OCI-LY1 (cell line): Measurements from ENCODE around the gene RIPK3.

Experiments used
- H2AFZ ChIP-seq: fragments of 200-600 bp; sonication (generic), shearing (Covaris generic); 2 replicates; pipeline ENCODE4 v1.6.0; 2014; ENCODE audit warnings: antibody characterized with exemption, mild to moderate bottlenecking, low read length
- H3F3A ChIP-seq: fragments of 200-600 bp; sonication (generic), shearing (Covaris generic); 2 replicates; pipeline ENCODE4 v1.6.0; 2014; ENCODE audit warnings: mild to moderate bottlenecking, antibody characterized with exemption, low read length, moderate library complexity; ENCODE audit not compliant: insufficient read depth
- H3K27ac ChIP-seq: fragments of 200-600 bp; sonication (generic); 2 replicates; pipeline ENCODE4 v1.5.1; 2014; ENCODE audit warnings: low read length, mixed run types, mild to moderate bottlenecking, low read depth; ENCODE audit not compliant: poor library complexity, severe bottlenecking
- H3K27me3 ChIP-seq: fragments of 200-600 bp; sonication (generic); 2 replicates; pipeline ENCODE4 v1.6.0; 2014; ENCODE audit warnings: antibody characterized with exemption, mild to moderate bottlenecking, low read length, moderate library complexity; ENCODE audit not compliant: insufficient read depth
- H3K36me3 ChIP-seq: fragments of 200-600 bp; sonication (generic); 2 replicates; pipeline ENCODE4 v1.6.1; 2014; ENCODE audit warnings: mild to moderate bottlenecking, antibody characterized with exemption, low read length, moderate library complexity, mixed read lengths; ENCODE audit not compliant: insufficient read depth
- H3K4me1 ChIP-seq: fragments of 200-600 bp; sonication (generic); 2 replicates; pipeline ENCODE4 v1.5.1; 2014; ENCODE audit warnings: mild to moderate bottlenecking, low read length, moderate library complexity; ENCODE audit not compliant: insufficient read depth, severe bottlenecking
- H3K4me2 ChIP-seq: fragments of 200-600 bp; sonication (generic), shearing (Covaris generic); 2 replicates; pipeline ENCODE4 v1.6.1; 2014; ENCODE audit warnings: low read length
- H3K4me3 ChIP-seq: fragments of 200-600 bp; sonication (generic); 2 replicates; pipeline ENCODE4 v1.5.1; 2014; ENCODE audit warnings: low read length, low read depth, mild to moderate bottlenecking, mixed read lengths; ENCODE audit not compliant: poor library complexity, severe bottlenecking
- H3K79me2 ChIP-seq: fragments of 200-600 bp; shearing (Covaris generic); 2 replicates; pipeline ENCODE4 v1.6.1; 2016; ENCODE audit warnings: mixed run types, low read length, mixed read lengths; ENCODE audit not compliant: insufficient read depth
- H3K9ac ChIP-seq: fragments of 200-600 bp; sonication (generic), shearing (Covaris generic); 2 replicates; pipeline ENCODE4 v1.6.1; 2014; ENCODE audit warnings: mild to moderate bottlenecking, low read length, mixed read lengths
- H3K9me2 ChIP-seq: fragments of 200-600 bp; sonication (generic), shearing (Covaris generic); 2 replicates; pipeline ENCODE4 v1.6.1; 2014; ENCODE audit warnings: low read depth, mild to moderate bottlenecking, low read length, mixed read lengths
- H3K9me3 ChIP-seq: fragments of 200-600 bp; shearing (Covaris generic); 2 replicates; pipeline ENCODE4 v1.6.1; 2014; ENCODE audit warnings: low read length, mixed read lengths
- H4K20me1 ChIP-seq: fragments of 200-600 bp; sonication (generic), shearing (Covaris generic); 2 replicates; pipeline ENCODE4 v1.6.0; 2016; ENCODE audit warnings: mild to moderate bottlenecking, low read length; ENCODE audit not compliant: insufficient read depth
- CTCF ChIP-seq: fragments of 200-600 bp; sonication (generic), shearing (Covaris generic); IDR thresholded peaks from 2 replicates; pipeline ENCODE4 v1.5.1; 2017; ENCODE audit warnings: mild to moderate bottlenecking, antibody characterized with exemption, low read length, moderate library complexity, mixed read lengths
- EZH2 ChIP-seq: fragments of 200-600 bp; sonication (generic), shearing (Covaris generic); IDR thresholded peaks from 2 replicates; pipeline ENCODE4 v1.8.0; 2017; ENCODE audit warnings: borderline replicate concordance, mixed run types, mild to moderate bottlenecking, antibody characterized with exemption, low read length, moderate library complexity, mixed read lengths

RIPK3 gene

GRCh38 chr14:24382064-24382371 lies 42.2 kb upstream of the RIPK3 start:
- Histone ChIP-seq H3K27me3 (no peaks in the 10 kb centered on the region), H3K9ac (no peak overlapping the region), H2AFZ (no peak overlapping the region), H4K20me1 (no peaks in the 10 kb centered on the region), H3K27ac (no peak overlapping the region), H3K4me3 (no peak overlapping the region), H3K9me3 (no peaks in the 10 kb centered on the region), H3K4me1 (no peaks in the 10 kb centered on the region), H3K36me3 (no peaks in the 10 kb centered on the region), H3K9me2 (no peaks in the 10 kb centered on the region), H3F3A (no peaks in the 10 kb centered on the region), H3K4me2 (no peak overlapping the region), H3K79me2 (no peaks in the 10 kb centered on the region)
- no peak for TF ChIP-seq CTCF

GRCh38 chr14:24381363-24382063 lies 41.7 kb upstream of the RIPK3 start:
- H3K4me3 ChIP-seq, result no peak overlapping the region
- H3K27ac ChIP-seq, result no peak overlapping the region
- TF ChIP-seq EZH2 (no peak), CTCF (no peak)
- H3K9me2 ChIP-seq, result no peaks in the 10 kb centered on the region
- no peaks in the 10 kb centered on the region for H3K36me3 ChIP-seq
- H3K4me2 ChIP-seq, result no peak overlapping the region
- H2AFZ ChIP-seq, result no peak overlapping the region
- no peaks in the 10 kb centered on the region for H4K20me1 ChIP-seq
- no peak overlapping the region for H3K9ac ChIP-seq
- H3K4me1 ChIP-seq, result peaks cover 1% of the 10 kb centered on the region
- H3K9me3 ChIP-seq, result no peaks in the 10 kb centered on the region
- H3F3A ChIP-seq, result no peaks in the 10 kb centered on the region
- no peaks in the 10 kb centered on the region for H3K79me2 ChIP-seq
- H3K27me3 ChIP-seq, result no peaks in the 10 kb centered on the region

GRCh38 chr14:24379907-24380730 lies 40.3 kb upstream of the RIPK3 start:
- Histone ChIP-seq H3K4me2 (no peak overlapping the region), H4K20me1 (no peaks in the 10 kb centered on the region)

More at GRCh38 chr14:24379907-24380730, 40.3 kb upstream of the RIPK3 start:
- no peaks in the 10 kb centered on the region for H3K36me3 ChIP-seq
- no peaks in the 10 kb centered on the region for H3K9me2 ChIP-seq
- H2AFZ ChIP-seq, result no peak overlapping the region
- no peak overlapping the region for H3K27ac ChIP-seq
- no peaks in the 10 kb centered on the region for H3K9me3 ChIP-seq
- no peaks in the 10 kb centered on the region for H3K27me3 ChIP-seq
- no peaks in the 10 kb centered on the region for H3K79me2 ChIP-seq
- H3F3A ChIP-seq, result no peaks in the 10 kb centered on the region
- no peak overlapping the region for H3K9ac ChIP-seq
- TF ChIP-seq EZH2, result no peak
- H3K4me3 ChIP-seq, result no peak overlapping the region
- peaks cover 4% of the 10 kb centered on the region for H3K4me1 ChIP-seq
